Esophagus muscularis mucosa (tissue), 4 donors: ENCODE data around the gene NETO1.

Source experiments
- EP300 ChIP-seq: sonication (generic); formaldehyde crosslinking; IDR thresholded peaks from one replicate; pipeline ENCODE4 v1.6.1; 2017; ENCODE audit warnings: antibody characterized with exemption
- POLR2A ChIP-seq: fragments of 450-650 bp; IDR thresholded peaks from one replicate; pipeline ENCODE4 v1.6.1; 2017; ENCODE audit warnings: antibody characterized with exemption, moderate library complexity, mild to moderate bottlenecking, low read depth
- POLR2AphosphoS5 ChIP-seq, 2 donors: sonication (generic); formaldehyde crosslinking; IDR thresholded peaks; one replicate each; pipeline ENCODE4 v1.6.1; 2017; ENCODE audit warnings: antibody characterized with exemption in 2 of 2
- TF ChIP-seq, protein P1 (sequence below), 3 experiments: fragments of 200-600 bp in 2 of 3; fragments of 450-650 bp in 1 of 3; sonication (generic) in 2 of 3; IDR thresholded peaks; one replicate each; pipeline ENCODE4 v1.5.1; 2017 to 2019; ENCODE audit warnings: antibody characterized with exemption in 3 of 3, mild to moderate bottlenecking in 2 of 3, moderate library complexity in 1 of 3

DNA sequence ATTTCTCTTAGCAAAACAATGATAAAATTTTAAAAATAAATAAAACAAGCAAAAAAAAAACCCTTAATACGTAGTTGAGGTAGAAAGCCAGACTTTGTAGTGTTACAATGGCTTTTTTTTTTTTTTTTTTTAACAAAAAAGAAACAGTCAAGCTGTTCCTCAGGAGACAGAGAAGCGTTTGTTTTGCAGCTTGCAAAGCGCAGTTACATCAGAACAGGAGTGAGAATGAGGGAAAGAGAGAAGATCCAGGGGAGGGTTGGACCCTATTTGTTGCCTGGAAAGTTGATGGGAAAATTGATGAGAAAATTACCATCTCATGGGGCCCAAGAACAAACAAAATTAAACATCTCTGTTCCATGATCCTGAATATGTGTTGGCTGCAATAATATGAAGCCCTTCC lies 146.5 kb downstream of the NETO1 start:
- TF ChIP-seq, protein P1, sequence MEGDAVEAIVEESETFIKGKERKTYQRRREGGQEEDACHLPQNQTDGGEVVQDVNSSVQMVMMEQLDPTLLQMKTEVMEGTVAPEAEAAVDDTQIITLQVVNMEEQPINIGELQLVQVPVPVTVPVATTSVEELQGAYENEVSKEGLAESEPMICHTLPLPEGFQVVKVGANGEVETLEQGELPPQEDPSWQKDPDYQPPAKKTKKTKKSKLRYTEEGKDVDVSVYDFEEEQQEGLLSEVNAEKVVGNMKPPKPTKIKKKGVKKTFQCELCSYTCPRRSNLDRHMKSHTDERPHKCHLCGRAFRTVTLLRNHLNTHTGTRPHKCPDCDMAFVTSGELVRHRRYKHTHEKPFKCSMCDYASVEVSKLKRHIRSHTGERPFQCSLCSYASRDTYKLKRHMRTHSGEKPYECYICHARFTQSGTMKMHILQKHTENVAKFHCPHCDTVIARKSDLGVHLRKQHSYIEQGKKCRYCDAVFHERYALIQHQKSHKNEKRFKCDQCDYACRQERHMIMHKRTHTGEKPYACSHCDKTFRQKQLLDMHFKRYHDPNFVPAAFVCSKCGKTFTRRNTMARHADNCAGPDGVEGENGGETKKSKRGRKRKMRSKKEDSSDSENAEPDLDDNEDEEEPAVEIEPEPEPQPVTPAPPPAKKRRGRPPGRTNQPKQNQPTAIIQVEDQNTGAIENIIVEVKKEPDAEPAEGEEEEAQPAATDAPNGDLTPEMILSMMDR (IDR thresholded peaks at IDR 0.05) = no peak
- no peak for TF ChIP-seq POLR2A
- TF ChIP-seq POLR2AphosphoS5 (IDR thresholded peaks at IDR 0.05) = no peak
- no peak for TF ChIP-seq EP300
